Astrocyte of the cerebellum (primary cell): ENCODE results near the gene CFAP20DC.

ENCODE experiments used
- DNase-seq: peaks from one replicate; pipeline ENCODE4 v3.0.0-alpha.2; 2011; ENCODE audit warnings: low read depth
- H3K4me3 ChIP-seq: 2 replicates; pipeline ENCODE4 v1.5.1; 2011; ENCODE audit warnings: mild to moderate bottlenecking, low read depth, low read length, moderate library complexity
- CTCF ChIP-seq: IDR thresholded peaks from 2 replicates; pipeline ENCODE4 v1.5.1; 2012; ENCODE audit warnings: low read length, low read depth, moderate library complexity, mild to moderate bottlenecking; ENCODE audit errors: missing control alignments
- in situ Hi-C: cut with HindIII; loops from 2 replicates; pipeline ENCODE4 v1.10.0; 2017; ENCODE audit warnings: low sequenced_read_pairs

The CFAP20DC gene

GRCh38 chr3:58692484-58692883 lies 357.3 kb downstream of the CFAP20DC start:
- H3K4me3 ChIP-seq: no peak overlapping the region
- no peak for TF ChIP-seq CTCF
- in situ Hi-C loops: no loop called here
- DNase-seq: no peak
